ENCODE data around the gene TRAPPC3.
A peak's percentile ranks its signal among the peaks of the same experiment; 100 is the strongest.
"Not testable (repeated sequence)": the region's sequence is repeated elsewhere in the genome, so short reads cannot be mapped to it uniquely, and the experiment has no call there.

TRAPPC3 gene

DNA sequence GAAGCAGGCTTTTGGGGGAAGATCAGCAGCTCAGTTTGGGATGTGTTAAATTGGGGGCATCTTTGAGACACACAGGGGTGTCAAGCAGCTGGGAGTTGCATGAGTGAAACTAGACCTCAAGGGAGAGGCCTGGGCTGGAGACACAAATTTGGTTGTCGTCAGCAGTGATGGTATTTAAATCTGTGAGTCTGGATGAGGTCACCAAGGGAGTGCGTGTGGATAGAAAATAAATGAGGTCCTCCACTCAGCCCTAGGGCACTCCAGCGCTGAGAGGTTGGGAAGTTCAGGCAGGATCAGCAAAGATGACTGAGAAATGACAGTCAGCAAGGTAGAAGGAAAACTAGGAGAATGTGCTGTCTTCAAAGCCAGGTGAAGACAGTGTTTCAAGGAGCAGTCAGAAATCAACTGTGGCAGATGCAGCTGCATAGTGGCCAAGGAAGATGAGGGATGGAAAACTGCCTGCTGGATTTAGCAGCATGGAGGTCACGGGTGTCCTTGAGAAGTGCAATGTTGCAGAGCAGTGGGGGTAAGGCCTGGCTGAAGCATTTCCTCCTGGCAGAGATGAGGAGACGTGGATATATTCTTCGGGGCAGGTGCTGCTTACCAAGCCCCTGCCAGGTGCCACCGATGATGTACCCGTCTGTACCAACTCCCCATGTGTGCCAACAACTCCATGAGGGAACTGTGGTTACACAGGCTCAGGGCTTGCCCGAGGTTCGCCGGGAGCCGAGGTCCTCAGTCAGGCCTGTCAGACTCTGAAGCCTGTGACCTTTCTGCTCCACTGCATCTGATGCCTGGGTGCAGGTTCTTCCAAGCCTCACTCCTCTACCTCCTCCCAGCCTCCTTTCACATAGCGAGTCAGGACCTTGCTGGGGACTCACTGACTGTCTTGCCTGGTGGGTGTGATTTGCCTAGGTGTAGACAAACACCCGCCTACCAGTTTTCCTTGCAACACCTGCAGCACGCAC, 17.9 kb upstream of the TRAPPC3 start:
- FAIRE-seq: peak; percentile 62

DNA sequence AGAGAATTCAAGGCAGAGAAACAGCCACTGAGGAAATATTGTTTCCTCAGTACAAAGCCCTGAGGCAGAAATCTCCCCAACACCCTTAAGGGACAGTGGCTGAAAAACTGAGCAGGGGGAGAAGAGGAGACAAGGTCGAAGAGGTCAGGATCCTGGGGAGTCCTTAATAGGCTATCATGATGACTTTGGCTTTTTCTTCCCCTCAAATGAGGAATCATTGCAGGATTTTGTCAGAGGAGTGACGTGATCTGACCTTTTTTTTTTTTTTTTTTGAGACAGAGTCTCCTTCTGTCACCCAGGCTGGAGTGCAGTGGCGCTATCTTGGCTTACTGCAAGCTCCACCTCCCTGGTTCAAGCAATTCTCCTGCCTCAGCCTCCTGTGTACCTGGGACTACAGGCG, 16.9 kb upstream of the TRAPPC3 start:
- no peak for FAIRE-seq
- DNase-seq (ENCODE audit: low spot score): no peak

More for the DNA sequence above, 17.9 kb upstream of the TRAPPC3 start:
- peak; percentile 54 for DNase-seq (ENCODE audit: low spot score)

DNA sequence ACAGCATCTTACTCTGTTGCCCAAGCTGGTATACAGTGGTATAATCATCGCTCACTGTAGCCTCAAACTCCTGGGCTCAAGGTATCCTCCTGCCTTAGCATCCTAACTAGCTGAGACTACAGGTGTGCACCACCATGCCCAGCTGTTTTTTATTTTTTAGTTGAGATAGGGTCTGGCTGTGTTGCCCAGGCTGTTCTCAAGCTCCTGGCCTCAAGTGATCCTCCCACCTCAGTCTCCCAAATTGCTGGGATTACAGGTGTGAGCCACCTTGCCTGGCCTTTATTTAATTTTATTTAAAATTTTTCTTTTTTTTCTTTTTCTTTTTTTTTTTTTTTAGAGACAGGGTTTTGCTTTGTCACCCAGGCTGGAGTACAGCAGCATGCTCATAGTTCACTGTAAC, 15.9 kb upstream of the TRAPPC3 start:
- FAIRE-seq (no peak), DNase-seq (ENCODE audit: low spot score) (no peak)

DNA sequence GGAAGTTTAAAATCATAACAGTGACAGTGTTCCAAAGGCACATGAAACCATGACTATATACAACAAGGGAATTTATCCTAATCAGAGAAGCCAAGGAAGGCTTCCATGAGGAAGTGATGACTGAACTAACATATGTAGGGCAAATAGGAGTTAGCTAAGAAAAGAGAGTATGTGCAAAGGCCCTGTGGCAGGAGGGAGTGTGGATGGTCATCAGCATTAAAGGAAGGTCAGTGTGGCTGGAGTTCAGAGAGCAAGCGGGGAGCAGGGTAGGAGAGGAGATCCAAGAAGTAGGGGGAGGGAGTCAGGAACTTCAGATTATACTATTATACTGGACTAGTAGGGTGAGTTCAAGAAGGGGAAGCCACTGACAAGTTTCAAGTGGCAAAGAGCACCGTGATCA, 15.1 kb upstream of the TRAPPC3 start:
- no peak for FAIRE-seq
- no peak for DNase-seq (ENCODE audit: low spot score)

DNA sequence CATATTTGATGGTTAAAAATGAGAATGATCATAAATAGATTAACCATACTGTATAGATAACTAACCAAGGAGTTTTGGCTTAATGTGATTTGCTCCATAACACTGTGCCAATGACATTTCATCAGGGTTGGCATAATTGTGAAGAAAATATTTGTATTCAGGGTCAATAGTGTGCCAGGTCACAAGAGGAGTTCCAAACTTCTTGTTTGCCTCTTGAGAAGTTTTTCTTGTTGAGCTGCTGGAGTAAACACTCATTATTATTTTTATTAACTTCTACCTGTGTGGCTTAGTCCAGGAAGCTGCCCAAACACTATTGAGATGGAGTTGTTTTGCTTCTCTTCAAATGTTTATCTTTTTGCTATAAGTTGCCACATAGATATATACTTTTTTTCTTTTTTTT, 14.1 kb upstream of the TRAPPC3 start:
- FAIRE-seq (no peak), DNase-seq (ENCODE audit: low spot score) (no peak)

DNA sequence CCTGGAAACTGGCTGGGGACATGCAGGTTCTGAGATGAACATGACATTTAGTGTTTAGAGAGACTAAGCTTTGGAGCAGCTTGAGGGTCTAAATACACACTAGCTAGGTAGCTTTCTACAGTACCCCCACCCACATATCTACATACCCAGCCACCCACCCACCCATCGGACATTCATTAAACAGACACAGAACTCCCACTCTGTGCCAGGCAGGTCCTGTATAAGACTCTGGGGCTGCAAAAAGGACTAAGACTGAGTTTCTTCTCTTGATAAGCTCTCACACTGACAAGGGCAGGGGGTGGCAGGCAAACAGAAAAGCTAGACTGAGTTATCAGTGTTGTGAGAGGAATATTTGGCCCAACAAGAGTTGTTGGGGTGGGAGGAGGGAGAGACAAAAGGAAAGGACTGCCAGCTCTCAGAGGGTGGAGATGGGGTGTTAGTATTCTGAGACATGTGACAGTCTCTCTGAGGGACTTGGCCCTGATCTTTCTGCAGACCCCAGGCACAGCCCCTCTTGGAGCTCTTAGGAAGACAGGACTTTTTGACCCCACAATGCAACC, 13.5 kb upstream of the TRAPPC3 start:
- no peak for FAIRE-seq

DNA sequence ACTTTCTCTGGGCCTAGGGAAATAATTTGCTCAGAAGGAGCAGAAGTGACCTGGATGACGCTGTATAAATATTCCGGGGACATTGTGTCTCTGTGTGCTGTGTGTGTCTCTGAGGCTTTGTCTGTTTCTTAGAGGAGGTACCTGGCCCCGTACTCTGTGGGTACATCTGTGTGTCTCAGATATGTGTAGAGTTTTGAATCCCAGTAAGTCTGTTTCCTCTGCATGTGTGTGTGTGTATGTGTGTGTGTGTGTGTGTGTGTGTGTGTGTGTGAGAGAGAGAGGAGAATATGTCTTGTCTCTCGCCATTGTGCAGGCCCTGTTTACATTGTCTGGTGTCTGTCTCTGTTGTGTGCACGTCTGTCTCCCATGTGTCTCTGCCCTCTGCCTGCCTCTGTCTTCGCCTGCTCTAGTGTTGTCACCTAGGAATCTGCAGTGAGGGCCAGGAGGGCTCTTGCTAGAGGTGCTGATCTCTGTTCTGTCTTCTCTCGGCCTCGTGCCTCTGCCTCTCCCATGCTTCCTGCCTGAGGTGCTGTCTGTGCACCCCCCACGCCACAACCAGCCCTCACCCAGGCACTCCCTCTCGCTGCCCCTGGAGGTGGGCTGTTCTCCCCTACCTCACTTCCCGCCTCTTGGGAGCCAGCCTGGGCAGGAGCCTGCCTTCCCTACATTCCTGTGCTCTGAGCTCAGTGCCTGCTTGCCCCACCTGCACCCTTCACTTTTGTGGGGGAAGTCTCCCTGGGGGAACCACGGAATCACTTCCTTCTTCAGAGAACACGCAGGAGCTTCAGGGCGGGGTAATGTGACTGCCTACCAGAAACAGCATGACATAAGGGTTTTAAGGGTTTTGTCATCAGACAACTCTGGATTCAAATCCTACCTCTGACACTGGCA, 12.6 kb upstream of the TRAPPC3 start:
- DNase-seq (ENCODE audit: low spot score) (peak; percentile 67), FAIRE-seq (no peak)

More for the DNA sequence above, 13.5 kb upstream of the TRAPPC3 start:
- no peak for DNase-seq (ENCODE audit: low spot score)

DNA sequence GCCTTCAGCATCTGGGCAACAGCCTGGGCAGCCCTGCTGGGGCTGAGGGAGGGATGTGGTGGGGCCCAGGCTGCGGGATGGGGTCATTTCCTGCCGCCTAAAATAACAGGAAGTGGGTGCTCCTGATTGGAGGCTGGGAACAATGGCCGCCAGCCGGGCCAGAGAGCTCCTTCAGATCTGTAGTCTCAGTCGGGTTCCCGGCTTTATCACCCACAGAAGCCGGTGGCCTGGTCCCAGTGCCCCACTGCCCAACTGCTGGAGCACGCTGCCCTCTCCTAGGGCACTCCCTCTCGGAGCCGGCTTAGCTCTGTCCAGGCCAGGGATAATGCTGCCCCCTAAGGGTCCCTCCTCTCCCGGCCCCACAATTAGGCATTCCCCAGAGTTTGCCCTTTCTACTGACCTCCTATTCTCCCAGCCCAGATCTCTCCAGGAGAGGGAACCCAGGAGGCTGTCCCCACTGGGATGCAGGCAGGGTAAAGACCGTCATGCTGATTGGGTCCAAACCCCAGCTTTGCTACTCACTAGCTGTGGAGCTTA, 11.7 kb upstream of the TRAPPC3 start:
- no peak for FAIRE-seq
- DNase-seq (ENCODE audit: low spot score): peak; percentile 50

DNA sequence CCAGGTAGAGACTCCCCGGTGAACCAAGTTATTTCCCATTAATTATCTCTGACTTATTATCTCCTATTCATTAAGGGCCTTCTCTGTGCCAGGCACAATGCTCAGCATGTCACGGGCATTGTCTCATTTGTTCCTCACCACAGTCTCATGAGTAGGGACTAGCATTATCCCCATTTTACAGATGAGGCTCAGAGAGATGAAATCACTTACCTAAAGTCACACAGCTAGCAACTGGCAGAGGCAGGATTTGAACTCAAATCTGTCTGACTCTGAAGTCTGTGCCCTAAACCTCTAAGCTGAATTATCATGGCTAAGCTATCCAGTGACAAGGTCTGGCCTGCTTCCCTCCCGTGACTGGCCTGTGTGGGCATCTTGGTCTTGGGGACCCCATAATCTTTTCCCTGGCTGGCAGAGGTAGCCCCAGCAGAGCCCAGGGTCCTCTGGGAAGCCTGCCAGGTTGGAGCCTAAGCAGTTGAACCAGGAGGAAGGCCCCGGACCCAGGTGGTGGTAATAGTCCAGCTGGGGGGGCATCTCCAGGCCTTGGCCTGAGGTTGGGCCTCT, 11.2 kb upstream of the TRAPPC3 start:
- DNase-seq (ENCODE audit: low spot score) (no peak), FAIRE-seq (no peak)

DNA sequence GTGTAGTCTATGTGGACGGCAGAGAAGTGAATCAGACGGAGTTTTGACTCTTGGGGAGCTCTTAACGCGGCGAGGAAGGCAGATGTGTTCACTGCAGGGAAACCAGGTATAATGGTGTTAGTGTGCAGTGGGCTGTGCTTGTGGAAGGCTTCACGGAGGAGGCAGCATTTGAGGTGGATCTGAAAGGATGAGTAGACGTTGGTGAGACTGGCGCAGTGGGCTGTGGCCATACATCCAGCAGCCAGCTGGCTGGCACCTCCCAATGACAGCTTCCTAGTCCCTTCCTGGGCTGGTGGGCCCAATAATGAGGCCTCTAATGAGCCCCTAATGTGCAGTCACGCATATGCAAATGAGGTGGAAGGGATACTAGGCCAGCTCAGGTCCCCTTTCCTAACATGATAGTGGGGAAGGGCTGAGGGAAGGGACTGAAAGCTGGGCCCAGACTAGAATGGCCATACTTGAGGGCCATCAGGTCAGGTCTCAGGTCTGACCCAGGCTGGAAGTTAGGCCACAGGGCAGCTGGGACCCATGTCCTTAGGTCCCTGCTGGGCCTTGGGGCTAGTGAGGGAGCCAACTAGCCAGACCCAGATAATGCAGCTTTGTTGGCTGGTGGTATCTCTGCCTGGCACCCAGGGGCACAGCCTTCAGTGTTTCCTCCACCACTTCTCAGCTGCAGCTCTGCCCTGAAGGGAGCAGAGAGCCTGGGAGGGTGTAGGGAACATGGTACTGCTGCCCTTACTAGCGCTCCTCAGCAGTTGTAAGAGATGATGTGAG, 10.5 kb upstream of the TRAPPC3 start:
- FAIRE-seq (no peak), DNase-seq (ENCODE audit: low spot score) (no peak)

DNA sequence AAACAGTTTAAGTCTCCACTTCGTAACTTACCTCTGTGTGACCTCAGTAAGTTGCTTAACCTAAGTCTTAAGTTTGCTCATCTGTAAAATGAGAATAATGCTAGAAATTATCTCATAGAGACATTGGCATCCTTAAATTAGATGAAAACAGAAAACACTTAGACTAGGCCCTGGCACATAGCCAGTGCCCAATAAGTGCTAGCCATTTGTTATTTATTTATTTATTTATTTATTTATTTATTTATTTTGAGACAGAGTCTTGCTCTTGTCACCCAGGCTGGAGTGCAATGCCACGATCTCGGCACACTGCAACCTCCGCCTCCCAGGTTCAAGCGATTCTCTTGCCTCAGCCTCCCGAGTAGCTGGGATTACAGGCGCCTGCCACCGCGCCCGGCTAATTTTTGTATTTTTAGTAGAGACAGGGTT, 9.6 kb upstream of the TRAPPC3 start:
- FAIRE-seq; DNase-seq (ENCODE audit: low spot score): not testable (repeated sequence)

DNA sequence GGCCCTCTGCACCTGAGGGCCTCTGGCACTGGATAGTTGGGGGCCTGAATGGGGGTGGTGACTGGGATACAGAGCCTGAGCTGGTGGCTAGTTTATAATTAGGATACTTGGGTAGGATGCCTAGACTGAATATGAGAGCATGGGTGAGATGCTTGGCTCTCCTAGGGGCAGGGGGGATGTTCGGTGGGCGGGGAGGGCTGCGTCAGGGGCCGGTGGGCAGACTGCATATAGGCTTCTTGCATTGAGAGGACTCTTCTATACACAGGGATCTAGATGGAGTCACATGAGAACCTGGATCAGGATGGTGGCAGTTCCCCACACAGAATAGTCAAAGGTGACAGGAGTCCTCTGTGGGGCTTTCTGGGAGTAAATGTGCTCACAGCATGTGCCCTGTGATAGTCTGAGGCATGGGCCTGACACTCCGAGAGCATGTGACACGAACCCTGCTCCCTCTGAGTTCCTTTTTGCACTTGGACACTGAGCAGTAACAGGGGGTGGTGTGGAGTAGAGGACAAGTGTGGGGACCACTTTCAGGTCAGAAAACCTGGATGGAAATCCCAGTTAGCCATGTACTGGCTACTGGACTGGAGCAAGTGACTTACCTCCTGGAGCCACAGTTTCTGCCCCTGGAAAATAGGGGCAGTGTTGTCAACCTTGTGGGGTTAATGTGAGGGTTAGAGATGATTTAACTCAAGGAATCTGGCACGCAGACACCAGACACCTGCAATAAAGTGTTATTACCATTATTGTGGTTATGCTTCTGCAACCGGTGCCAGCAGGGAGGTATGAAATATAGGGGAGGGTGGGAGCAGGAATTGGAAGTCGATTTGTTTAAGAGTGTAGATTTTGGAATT, 8.9 kb upstream of the TRAPPC3 start:
- no peak for FAIRE-seq

DNA sequence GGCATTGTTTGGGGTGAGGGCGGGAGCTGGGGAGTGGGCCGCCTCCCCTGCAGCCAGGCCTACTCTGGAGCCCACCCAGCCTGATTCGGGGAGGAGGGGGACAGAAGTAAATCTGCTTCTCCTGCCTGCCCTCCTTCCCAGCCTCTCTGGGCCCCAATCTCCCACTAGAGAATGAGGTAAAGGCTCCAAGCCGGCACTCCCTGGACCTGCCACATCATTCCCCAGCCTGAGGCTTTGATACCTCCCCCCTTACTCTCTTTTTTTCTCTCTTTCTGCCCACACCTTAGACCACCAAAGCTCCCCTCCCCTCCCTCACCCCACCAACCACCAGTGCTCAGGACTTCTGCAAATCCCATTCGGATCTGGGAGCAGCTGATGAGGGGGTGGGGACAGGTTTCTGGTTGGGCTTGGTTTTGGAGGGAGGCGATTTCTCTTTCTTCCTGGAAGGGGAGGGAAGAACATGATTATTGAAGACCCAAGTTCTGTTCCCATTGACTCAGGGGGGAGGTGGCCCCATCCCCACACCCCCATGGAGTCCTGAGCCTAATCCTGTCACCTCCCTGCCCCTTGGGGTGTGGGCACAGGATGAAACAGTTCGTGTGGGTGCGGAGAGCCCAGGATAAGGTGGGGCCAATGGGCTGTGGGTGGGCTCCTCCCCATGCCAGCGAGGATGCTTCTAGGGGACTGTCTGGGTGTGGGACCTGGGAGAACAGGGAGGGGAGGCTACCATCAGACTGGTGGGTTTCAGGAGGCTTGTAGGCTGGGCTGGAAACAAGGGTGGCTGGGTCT, 8.0 kb upstream of the TRAPPC3 start:
- DNase-seq (ENCODE audit: low spot score) (no peak), FAIRE-seq (no peak)

More for the DNA sequence above, 8.9 kb upstream of the TRAPPC3 start:
- no peak for DNase-seq (ENCODE audit: low spot score)

DNA sequence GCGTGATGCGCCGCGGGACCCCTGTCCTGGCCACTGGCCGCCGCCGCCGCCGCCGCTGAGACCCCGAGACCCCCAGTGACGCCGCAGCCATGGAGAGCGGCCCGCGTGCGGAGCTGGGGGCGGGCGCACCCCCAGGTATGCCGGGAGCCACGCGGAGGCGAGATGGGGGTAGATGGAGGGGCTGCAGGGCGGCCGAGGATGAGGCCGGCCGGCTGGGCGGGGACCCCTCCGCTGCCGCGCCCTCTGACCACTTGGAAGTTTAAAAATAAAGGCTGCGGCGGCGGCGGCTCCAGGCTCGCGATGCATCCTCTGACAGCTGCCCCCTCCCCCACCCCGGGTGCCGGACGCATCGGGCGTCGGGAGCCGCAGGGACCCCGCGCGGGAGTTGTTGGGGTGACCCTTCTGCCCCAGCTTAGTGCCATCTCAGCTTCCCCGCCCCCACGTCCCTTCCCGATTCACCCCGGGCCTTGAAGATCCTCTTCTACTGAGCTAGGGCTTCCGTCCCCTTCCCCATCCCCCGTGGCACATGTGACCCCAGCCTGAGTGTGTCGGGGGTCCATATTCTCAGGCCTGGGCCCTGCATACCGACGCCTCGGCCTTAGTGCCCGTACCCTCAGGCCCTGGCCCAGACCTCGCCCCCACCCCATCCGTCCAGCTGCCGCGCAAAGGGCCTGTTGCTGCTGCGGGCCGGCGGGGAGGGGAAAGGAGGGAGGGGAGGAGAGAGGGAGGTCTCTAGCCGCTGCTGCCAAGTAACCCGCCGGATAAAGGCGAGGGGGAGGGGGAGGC, 7.2 kb upstream of the TRAPPC3 start:
- FAIRE-seq (no peak), DNase-seq (ENCODE audit: low spot score) (peak; percentile 26)

DNA sequence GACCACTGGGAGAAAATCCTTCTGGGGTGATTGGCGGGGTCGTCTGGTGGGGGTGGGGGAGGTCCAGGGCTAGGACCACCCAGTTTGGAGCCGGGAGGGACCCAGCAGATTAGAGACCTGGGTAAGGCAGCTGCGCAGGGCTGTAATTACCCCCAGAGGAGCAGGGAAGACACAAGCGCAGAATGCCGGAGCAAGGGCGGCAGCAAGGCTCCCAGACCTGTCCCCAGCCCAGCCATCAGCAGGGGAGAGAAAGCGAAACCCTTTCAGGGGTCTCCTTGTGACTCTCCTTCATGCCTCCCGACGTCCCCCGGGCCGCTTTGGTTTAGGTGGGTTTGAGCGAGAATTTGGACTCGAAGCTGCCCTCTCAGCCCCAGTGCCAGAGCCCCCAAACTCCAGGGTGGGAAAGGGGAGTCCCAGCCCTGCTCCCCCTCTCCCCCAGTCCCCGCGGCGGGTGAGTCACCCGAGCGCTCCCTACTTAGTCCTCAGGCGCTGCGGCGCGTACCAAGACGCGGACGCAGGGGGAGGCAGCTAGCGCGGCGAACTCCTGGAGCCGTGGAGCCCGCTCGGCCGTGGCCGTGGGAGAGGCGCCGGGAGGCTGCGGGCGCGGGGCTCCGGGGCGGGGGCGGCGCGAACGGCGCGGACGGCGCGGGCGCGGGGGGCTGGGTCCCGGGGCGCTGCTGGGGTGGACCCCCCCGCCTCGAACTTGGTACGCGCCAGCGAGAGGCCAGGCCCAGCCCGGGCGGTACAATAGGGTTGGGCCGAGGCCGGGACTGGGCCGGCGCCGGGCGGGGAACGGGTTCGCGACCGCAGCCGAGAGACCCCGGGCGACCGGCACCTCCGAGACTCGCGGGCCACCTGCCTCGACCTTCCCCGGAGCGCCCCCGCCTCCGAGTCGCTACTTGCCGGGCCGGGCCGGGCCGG, 6.4 kb upstream of the TRAPPC3 start, which contains the start of gene MAP7D1:
Gene MAP7D1 (plus strand): TSS at position 753 of the 921 bp plus-strand sequence. CDS start 258 bp downstream, outside the sequence.
- DNase-seq (ENCODE audit: low spot score) (peak; percentile 57), FAIRE-seq (no peak)

DNA sequence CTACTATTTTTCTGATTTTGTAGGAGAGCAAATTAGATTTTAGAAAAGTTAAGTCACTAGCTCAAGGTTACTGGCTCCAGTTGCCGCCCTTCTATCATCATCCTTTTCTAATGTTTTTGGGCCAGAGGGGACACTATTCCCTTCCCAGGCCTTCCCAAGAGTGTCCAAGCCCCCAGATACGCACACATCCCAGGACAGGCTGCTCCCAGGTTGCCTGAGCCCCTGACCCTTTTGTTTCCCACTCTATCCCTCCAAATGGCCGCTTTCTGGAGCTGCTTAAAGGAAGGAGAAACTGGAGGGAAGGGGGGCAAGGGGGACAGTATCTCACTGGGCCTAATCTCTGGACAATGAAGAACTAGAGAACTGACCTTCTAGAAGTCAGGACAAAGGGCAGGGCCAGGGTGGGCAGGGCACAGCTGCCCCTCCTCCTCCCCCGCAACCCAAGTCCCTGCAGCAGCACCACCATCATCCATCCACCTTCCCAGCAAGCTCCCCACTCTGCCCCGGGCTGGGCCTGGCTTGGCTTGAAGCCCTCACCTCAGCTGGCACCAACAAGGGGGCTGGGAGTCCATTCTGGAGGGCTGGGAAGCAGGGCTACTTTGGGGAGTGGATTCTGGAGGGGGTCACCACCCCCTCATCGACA, 5.6 kb upstream of the TRAPPC3 start:
- FAIRE-seq: no peak
- no peak for DNase-seq (ENCODE audit: low spot score)
